K562 (cell line): Measurements from ENCODE around the gene ROM1. TPM values are rescaled to one million over a fixed set of nuclear protein-coding genes. Genes with fewer than 3 reads are reported as not detected.
A peak's percentile ranks its signal among the peaks of the same experiment; 100 is the strongest.

Source experiments
- ATAC-seq: fragments of 200-7000 bp; cut with Tn5 transposase; 3 replicates; pipeline ENCODE4 v1.9.1; 2020; ENCODE audit warnings: moderate library complexity
- BruUV-seq: library from RNA; stranded (reverse); fragments of 400-500 nt; replicated peaks from 2 replicates; lab custom pipeline; 2021; lab: Mats Ljungman, UMichigan
- CTCF ChIA-PET: fragments of 300-600 bp; formaldehyde crosslinking; extraction: SDS; loops from one replicate; lab custom pipeline; 2021; ENCODE audit warnings: low intra/inter-chr PET ratio; lab: Yijun Ruan, JAX
- POLR2A ChIA-PET: fragments of 300-600, 350-650 bp; sonication (Branson Sonifier 250); formaldehyde crosslinking; extraction: SDS; loops from one replicate; lab custom pipeline; 2021; ENCODE audit warnings: antibody characterized with exemption, inconsistent platforms; lab: Yijun Ruan, JAX
- DNase-seq, 4 experiments: peaks; one replicate each; pipeline versions ENCODE4 v3.0.0 to v3.0.0-alpha.2; 2011 to 2018; ENCODE audit warnings: low spot score in 3 of 4, mixed read lengths in 3 of 4; ENCODE audit errors: extremely low read depth in 1 of 4
- FAIRE-seq: peaks from 2 replicates; lab custom pipeline; 2011; peaks lifted over from hg19 to GRCh38; lab: Jason Lieb, UNC
- H2AFZ ChIP-seq: 2 replicates; pipeline ENCODE4 v1.6.0; 2011; ENCODE audit warnings: low read depth, low read length, control low read depth, inconsistent platforms
- H3K27ac ChIP-seq: fragments of 200-600 bp; 3 replicates; pipeline ENCODE4 v1.8.0; 2011; ENCODE audit warnings: low read depth, mild to moderate bottlenecking, control low read depth, inconsistent platforms, low read length, moderate library complexity, mixed read lengths; ENCODE audit errors: extremely low read depth
- H3K27me3 ChIP-seq, 2 experiments: fragments of 300-600 bp in 1 of 2; 2 replicates in 1 of 2; 3 replicates in 1 of 2; pipeline versions ENCODE4 v1.6.0 to v1.8.0; 2011; ENCODE audit warnings: inconsistent platforms in 2 of 2, low read length in 2 of 2, mild to moderate bottlenecking in 1 of 2, mixed read lengths in 1 of 2, moderate library complexity in 1 of 2; ENCODE audit not compliant: control insufficient read depth in 2 of 2, insufficient read depth in 2 of 2
- H3K36me3 ChIP-seq: fragments of 300-600 bp; 3 replicates; pipeline ENCODE4 v1.8.0; 2011; ENCODE audit warnings: mild to moderate bottlenecking, low read length, inconsistent platforms; ENCODE audit not compliant: control insufficient read depth, insufficient read depth
- H3K4me1 ChIP-seq, 2 experiments: fragments of 200-600 bp in 1 of 2; replicated peaks in 1 of 2; 2 replicates in 1 of 2; 3 replicates in 1 of 2; pipeline versions ENCODE4 v1.5.1 to v1.8.0; 2011; ENCODE audit warnings: inconsistent platforms in 2 of 2, low read length in 2 of 2, mild to moderate bottlenecking in 1 of 2, mixed read lengths in 1 of 2, moderate library complexity in 1 of 2; ENCODE audit not compliant: control insufficient read depth in 2 of 2, insufficient read depth in 2 of 2
- H3K4me2 ChIP-seq: 2 replicates; pipeline ENCODE4 v1.6.1; 2011; ENCODE audit warnings: low read length, control low read depth, inconsistent platforms, mixed read lengths; ENCODE audit not compliant: insufficient read depth
- H3K4me3 ChIP-seq: fragments of 200-600 bp; sonication (generic), shearing (Covaris generic); 2 replicates; pipeline ENCODE4 v1.5.1; 2016; ENCODE audit warnings: control low read depth, inconsistent platforms
- H3K79me2 ChIP-seq: fragments of 200-600 bp; 3 replicates; pipeline ENCODE4 v1.8.0; 2011; ENCODE audit warnings: low read length, inconsistent platforms; ENCODE audit not compliant: control insufficient read depth, insufficient read depth
- H3K9ac ChIP-seq, 2 experiments: 2 replicates each; pipeline versions ENCODE4 v1.6.0 to v1.6.1; 2011; ENCODE audit warnings: low read depth in 2 of 2, low read length in 2 of 2, control low read depth in 1 of 2, inconsistent platforms in 1 of 2, mild to moderate bottlenecking in 1 of 2, mixed read lengths in 1 of 2; ENCODE audit not compliant: insufficient read depth in 1 of 2
- H3K9me1 ChIP-seq: one replicate; pipeline ENCODE4 v1.6.0; 2011; ENCODE audit warnings: inconsistent platforms, mild to moderate bottlenecking, low read length, moderate library complexity; ENCODE audit not compliant: control insufficient read depth, insufficient read depth
- H3K9me3 ChIP-seq: replicated peaks from 2 replicates; pipeline ENCODE4 v1.5.1; 2011; ENCODE audit warnings: low read depth, low read length, inconsistent platforms; ENCODE audit not compliant: control insufficient read depth, insufficient read depth
- H4K20me1 ChIP-seq: replicated peaks from 2 replicates; pipeline ENCODE4 v1.6.1; 2011; ENCODE audit warnings: low read length, inconsistent platforms, mixed read lengths; ENCODE audit not compliant: control insufficient read depth, insufficient read depth
- ARHGAP35 ChIP-seq: fragments of 450-650 bp; IDR thresholded peaks from 2 replicates; pipeline ENCODE4 v1.6.1; 2018; ENCODE audit not compliant: partially characterized antibody
- CEBPB ChIP-seq: fragments of 450-650 bp; IDR thresholded peaks from 2 replicates; pipeline ENCODE4 v1.6.1; 2016; ENCODE audit warnings: missing genetic modification characterization, missing compliant biosample characterization
- FOXJ3 ChIP-seq: sonication (generic); formaldehyde crosslinking; IDR thresholded peaks from 2 replicates; pipeline ENCODE4 v1.4.0; 2020; ENCODE audit warnings: mild to moderate bottlenecking, missing genetic modification reagents
- GTF2E2 ChIP-seq: fragments of 200-800 bp; sonication (Bioruptor generic); IDR thresholded peaks from 2 replicates; pipeline ENCODE4 v1.6.1; 2016; ENCODE audit warnings: missing genetic modification characterization, missing compliant biosample characterization
- PPARD ChIP-seq: fragments of 250-450 bp; sonication (Bioruptor Pico); IDR thresholded peaks from 2 replicates; pipeline ENCODE4 v1.8.0; 2022; ENCODE audit warnings: inconsistent platforms, mild to moderate bottlenecking, moderate library complexity
- PRMT5 ChIP-seq: sonication (generic); formaldehyde crosslinking; IDR thresholded peaks from 2 replicates; pipeline ENCODE4 v1.5.0; 2020; ENCODE audit warnings: missing genetic modification reagents
- RBM15 ChIP-seq: fragments of 200-400 bp; formaldehyde crosslinking; IDR thresholded peaks from 2 replicates; pipeline ENCODE4 v1.6.1; 2018; ENCODE audit warnings: mild to moderate bottlenecking, low read length, moderate library complexity; ENCODE audit not compliant: insufficient read depth
- SRSF9 ChIP-seq: fragments of 200-400 bp; formaldehyde crosslinking; IDR thresholded peaks from 2 replicates; pipeline ENCODE4 v1.6.1; 2017; ENCODE audit warnings: low read depth, low read length, borderline replicate concordance
- ZEB2 ChIP-seq: fragments of 450-650 bp; IDR thresholded peaks from 2 replicates; pipeline ENCODE4 v1.6.1; 2016
- ZNF143 ChIP-seq: sonication (generic); formaldehyde crosslinking; IDR thresholded peaks from 2 replicates; pipeline ENCODE4 v1.9.0; 2022; ENCODE audit warnings: mild to moderate bottlenecking, missing genetic modification reagents
- ZNF184 ChIP-seq: sonication (generic); formaldehyde crosslinking; IDR thresholded peaks from 2 replicates; pipeline ENCODE4 v1.5.0; 2020; ENCODE audit warnings: missing genetic modification reagents
- ZNF75A ChIP-seq: fragments of 450-650 bp; formaldehyde crosslinking; IDR thresholded peaks from 2 replicates; pipeline ENCODE4 v1.4.0; 2020; ENCODE audit warnings: mild to moderate bottlenecking
- ZNF785 ChIP-seq: fragments of 250-450 bp; sonication (Bioruptor Pico); IDR thresholded peaks from 2 replicates; pipeline ENCODE4 v1.4.0; 2020; ENCODE audit warnings: mild to moderate bottlenecking
- WGBS: fragments of 100-300 bp; shearing (Covaris generic); methylation state at CpG from one replicate; pipeline ENCODE4 v1.1.6; 2016; ENCODE audit warnings: low coverage, mixed read lengths; ENCODE audit not compliant: insufficient coverage; ENCODE audit errors: missing lambda C conversion rate; 5-methylcytosine and 5-hydroxymethylcytosine counted together
- in situ Hi-C: fragments of 300-500 bp; cut with MboI; formaldehyde crosslinking; loops from 4 replicates; pipeline ENCODE4 v1.15.0; 2018; ENCODE audit warnings: inconsistent platforms, mixed read lengths
- intact Hi-C: fragments of 100-400 bp; cut with micrococcal nuclease; formaldehyde crosslinking; loops from 2 replicates; pipeline ENCODE4 v1.14.2; 2022
- polyA plus RNA-seq, 8 experiments: library from polyadenylated mRNA; depleted of rRNA in 4 of 8; stranded (reverse) in 5 of 8; unstranded in 3 of 8; fragments of >200 nt; fragmentation: Nextera tagmentation in 2 of 8; fragmentation: Illumina TruSeq in 1 of 8; extraction: Ambion mirVana in 2 of 8; extraction: Trizol in 1 of 8; gene quantifications; 2 replicates each; pipeline versions ENCODE4 v1.2.1 to v1.2.3, GENCODE V29; 2011 to 2014; ENCODE audit warnings: inconsistent platforms in 1 of 8, missing spikeins in 1 of 8
- total RNA-seq, 7 experiments: library from RNA; depleted of rRNA in 6 of 7; stranded (reverse); fragments of >200 nt in 6 of 7; fragmentation: Illumina TruSeq in 2 of 7; extraction: Trizol in 2 of 7; gene quantifications; 2 replicates each; pipeline versions ENCODE4 v1.2.1 to v1.2.3, GENCODE V29; 2011 to 2021; ENCODE audit warnings: low replicate concordance in 1 of 7
- TF ChIP-seq, protein P1 (sequence below): fragments of 450-650 bp; IDR thresholded peaks from 2 replicates; pipeline ENCODE4 v1.6.1; 2017; ENCODE audit warnings: mild to moderate bottlenecking, moderate library complexity
- TF ChIP-seq, protein P2 (sequence below): fragments of 450-650 bp; conservative IDR thresholded peaks from 2 replicates; pipeline ENCODE4 v1.6.1; 2016; ENCODE audit warnings: missing genetic modification characterization, low read depth, mild to moderate bottlenecking, control low read depth, missing compliant biosample characterization
- TF ChIP-seq, protein P3 (sequence below): fragments of 200-800 bp; sonication (Bioruptor generic); IDR thresholded peaks from 2 replicates; pipeline ENCODE4 v1.6.1; 2017; ENCODE audit warnings: missing genetic modification characterization, missing compliant biosample characterization
- TF ChIP-seq, protein P4 (sequence below): IDR thresholded peaks from 2 replicates; pipeline ENCODE4 v1.6.1; 2016; ENCODE audit warnings: missing genetic modification characterization, missing compliant biosample characterization

ROM1 gene
- total and polyA plus RNA-seq, 9 of the 15 experiments (the other 6 are each of a cell fraction or from before 2014, with no cell fraction given): 0.75 to 4.0 (median 2.6) TPM

DNA sequence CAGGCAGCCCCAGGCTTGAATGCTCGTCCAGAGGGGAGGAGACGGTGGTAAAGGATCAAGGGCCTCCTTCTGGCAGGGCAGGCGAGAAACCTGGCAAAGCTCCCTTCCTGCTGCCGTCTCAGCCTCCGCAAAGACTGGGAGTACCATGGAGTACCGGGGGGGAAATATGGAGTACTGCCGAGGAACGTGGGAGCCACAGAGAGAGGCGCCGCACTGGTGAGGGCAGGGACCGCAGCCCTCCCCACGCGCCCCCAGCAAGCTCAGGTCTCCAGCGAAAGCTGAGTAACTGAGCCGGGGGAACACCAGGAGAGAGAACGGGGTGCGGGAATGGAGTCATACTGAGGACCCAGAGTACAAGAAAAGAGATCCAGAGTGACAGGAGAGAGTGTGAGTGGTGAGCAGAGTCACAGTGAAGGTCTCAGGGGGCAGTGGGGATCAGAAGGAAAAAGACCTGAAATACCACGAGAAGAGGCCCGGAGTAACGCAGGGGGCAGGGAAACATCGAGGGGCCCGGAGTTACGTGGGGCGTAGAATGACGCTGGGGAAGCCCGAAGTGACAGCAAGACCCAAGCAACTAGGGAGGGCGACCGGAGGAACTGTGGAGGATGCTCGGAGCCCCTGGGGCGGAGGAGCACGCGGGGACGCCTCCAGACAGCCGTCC is 1.2 kb upstream of the ROM1 start:
- Histone ChIP-seq H3K79me2 (peaks cover 25% of the 10 kb centered on the region), H3K27ac (peak overlapping the region; percentile 90), H3K4me1 (peaks cover 29 to 64% of the 10 kb centered on the region in 2 experiments), H4K20me1 (0 out of 2 replicates have a peak, but pooled peaks cover 5% of the 10 kb centered on the region), H3K27me3 (no peaks in the 10 kb centered on the region), H3K9me1 (peaks cover 2% of the 10 kb centered on the region), H3K9me3 (no peaks in the 10 kb centered on the region), H3K4me3 (peak overlapping the region; percentile 75), H3K9ac (peak overlapping the region; percentile 93), H2AFZ (peak overlapping the region; percentile 87), H3K4me2 (peak overlapping the region; percentile 96), H3K36me3 (peaks cover 58% of the 10 kb centered on the region)
- TSS peak; percentile 25 for BruUV-seq
- intact Hi-C loops: loop anchor here (2.0 to 5.0 kb wide), 2 partner anchors 35 to 80 kb away; partner anchors contain the start of gene GANAB
- ChIA-PET POLR2A (interaction anchor here (0.9 to 1.9 kb wide), 12 partner anchors 9 to 244 kb away, joined by 3 to 7 read pairs (median 4); partner anchors contain the start of genes B3GAT3, C11orf98, CSKMT and EEF1G), CTCF (interaction anchor here (0.6 to 2.6 kb wide), 7 partner anchors 10 to 216 kb away, joined by 3 to 17 read pairs (median 4); partner anchors contain the start of genes B3GAT3 and GANAB)
- peak; percentile 51 for ATAC-seq
- peak; percentile 74 for FAIRE-seq
- whole genome bisulfite sequencing: under 1% methylated on average over 26 of the region's 34 CpGs
- peak; percentile 53 to 71 (median 62) for DNase-seq
- in situ Hi-C loops: no loop called here
- TF ChIP-seq ZNF143 (no peak), ZEB2 (no peak), PRMT5 (CRISPR knock-in tag) (no peak), PPARD (CRISPR knock-in tag) (no peak), ARHGAP35 (peak; percentile 41), RBM15 (no peak), GTF2E2 (tag) (no peak), CEBPB (no peak), ZNF75A (CRISPR knock-in tag) (no peak), SRSF9 (no peak), FOXJ3 (no peak), ZNF785 (CRISPR knock-in tag) (no peak), ZNF184 (CRISPR knock-in tag) (no peak)
- TF ChIP-seq, protein P1, sequence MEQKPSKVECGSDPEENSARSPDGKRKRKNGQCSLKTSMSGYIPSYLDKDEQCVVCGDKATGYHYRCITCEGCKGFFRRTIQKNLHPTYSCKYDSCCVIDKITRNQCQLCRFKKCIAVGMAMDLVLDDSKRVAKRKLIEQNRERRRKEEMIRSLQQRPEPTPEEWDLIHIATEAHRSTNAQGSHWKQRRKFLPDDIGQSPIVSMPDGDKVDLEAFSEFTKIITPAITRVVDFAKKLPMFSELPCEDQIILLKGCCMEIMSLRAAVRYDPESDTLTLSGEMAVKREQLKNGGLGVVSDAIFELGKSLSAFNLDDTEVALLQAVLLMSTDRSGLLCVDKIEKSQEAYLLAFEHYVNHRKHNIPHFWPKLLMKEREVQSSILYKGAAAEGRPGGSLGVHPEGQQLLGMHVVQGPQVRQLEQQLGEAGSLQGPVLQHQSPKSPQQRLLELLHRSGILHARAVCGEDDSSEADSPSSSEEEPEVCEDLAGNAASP: no peak
- TF ChIP-seq, protein P2, sequence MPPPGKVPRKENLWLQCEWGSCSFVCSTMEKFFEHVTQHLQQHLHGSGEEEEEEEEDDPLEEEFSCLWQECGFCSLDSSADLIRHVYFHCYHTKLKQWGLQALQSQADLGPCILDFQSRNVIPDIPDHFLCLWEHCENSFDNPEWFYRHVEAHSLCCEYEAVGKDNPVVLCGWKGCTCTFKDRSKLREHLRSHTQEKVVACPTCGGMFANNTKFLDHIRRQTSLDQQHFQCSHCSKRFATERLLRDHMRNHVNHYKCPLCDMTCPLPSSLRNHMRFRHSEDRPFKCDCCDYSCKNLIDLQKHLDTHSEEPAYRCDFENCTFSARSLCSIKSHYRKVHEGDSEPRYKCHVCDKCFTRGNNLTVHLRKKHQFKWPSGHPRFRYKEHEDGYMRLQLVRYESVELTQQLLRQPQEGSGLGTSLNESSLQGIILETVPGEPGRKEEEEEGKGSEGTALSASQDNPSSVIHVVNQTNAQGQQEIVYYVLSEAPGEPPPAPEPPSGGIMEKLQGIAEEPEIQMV (tag): no peak
- TF ChIP-seq, protein P3, sequence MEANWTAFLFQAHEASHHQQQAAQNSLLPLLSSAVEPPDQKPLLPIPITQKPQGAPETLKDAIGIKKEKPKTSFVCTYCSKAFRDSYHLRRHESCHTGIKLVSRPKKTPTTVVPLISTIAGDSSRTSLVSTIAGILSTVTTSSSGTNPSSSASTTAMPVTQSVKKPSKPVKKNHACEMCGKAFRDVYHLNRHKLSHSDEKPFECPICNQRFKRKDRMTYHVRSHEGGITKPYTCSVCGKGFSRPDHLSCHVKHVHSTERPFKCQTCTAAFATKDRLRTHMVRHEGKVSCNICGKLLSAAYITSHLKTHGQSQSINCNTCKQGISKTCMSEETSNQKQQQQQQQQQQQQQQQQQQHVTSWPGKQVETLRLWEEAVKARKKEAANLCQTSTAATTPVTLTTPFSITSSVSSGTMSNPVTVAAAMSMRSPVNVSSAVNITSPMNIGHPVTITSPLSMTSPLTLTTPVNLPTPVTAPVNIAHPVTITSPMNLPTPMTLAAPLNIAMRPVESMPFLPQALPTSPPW (CRISPR knock-in tag): no peak
- TF ChIP-seq, protein P4, sequence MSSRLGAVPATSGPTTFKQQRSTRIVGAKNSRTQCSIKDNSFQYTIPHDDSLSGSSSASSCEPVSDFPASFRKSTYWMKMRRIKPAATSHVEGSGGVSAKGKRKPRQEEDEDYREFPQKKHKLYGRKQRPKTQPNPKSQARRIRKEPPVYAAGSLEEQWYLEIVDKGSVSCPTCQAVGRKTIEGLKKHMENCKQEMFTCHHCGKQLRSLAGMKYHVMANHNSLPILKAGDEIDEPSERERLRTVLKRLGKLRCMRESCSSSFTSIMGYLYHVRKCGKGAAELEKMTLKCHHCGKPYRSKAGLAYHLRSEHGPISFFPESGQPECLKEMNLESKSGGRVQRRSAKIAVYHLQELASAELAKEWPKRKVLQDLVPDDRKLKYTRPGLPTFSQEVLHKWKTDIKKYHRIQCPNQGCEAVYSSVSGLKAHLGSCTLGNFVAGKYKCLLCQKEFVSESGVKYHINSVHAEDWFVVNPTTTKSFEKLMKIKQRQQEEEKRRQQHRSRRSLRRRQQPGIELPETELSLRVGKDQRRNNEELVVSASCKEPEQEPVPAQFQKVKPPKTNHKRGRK (tag): no peak
